Measurements from ENCODE around the gene BBX. TPM values are rescaled to one million over a fixed set of nuclear protein-coding genes. Genes with fewer than 3 reads are reported as not detected.

The BBX gene
- total RNA-seq, 1 donor from 2014 or later: 41.3 TPM

GRCh38 chr3:107540857-107541256 lies 18.1 kb downstream of the BBX start:
- DNase-seq: no peak
- Histone ChIP-seq H3K27me3 (ENCODE audit: low read depth) (no peaks in the 10 kb centered on the region), H3K4me1 (peaks cover 9% of the 10 kb centered on the region), H3K27ac (replicated peaks) (no peak overlapping the region), H3K36me3 (no peaks in the 10 kb centered on the region), H3K9me3 (replicated peaks) (no peaks in the 10 kb centered on the region), H3K4me3 (no peak overlapping the region)
- no peak for TF ChIP-seq CTCF (IDR thresholded peaks at IDR 0.05; ENCODE audit: borderline replicate concordance)
- intact Hi-C loops (cut with micrococcal nuclease): no loop called here

- Histone ChIP-seq H3K27me3 (ENCODE audit: low read depth) (no peaks in the 10 kb centered on the region), H3K4me1 (peaks cover 11% of the 10 kb centered on the region), H3K36me3 (no peaks in the 10 kb centered on the region), H3K9me3 (replicated peaks) (no peaks in the 10 kb centered on the region), H3K27ac (replicated peaks) (no peak overlapping the region), H3K4me3 (no peak overlapping the region)
- no peak for DNase-seq
- no peak for TF ChIP-seq CTCF (IDR thresholded peaks at IDR 0.05; ENCODE audit: borderline replicate concordance)
- intact Hi-C loops (cut with micrococcal nuclease): no loop called here
Measured at GRCh38 chr3:107542665-107543064, 19.9 kb downstream of the BBX start.

- intact Hi-C loops (cut with micrococcal nuclease): no loop called here
- H3K27me3 ChIP-seq (ENCODE audit: low read depth): no peaks in the 10 kb centered on the region
- H3K9me3 ChIP-seq (replicated peaks): peaks cover 3% of the 10 kb centered on the region
- no peak overlapping the region for H3K27ac ChIP-seq (replicated peaks)
- peak; percentile 49 for TF ChIP-seq CTCF (IDR thresholded peaks at IDR 0.05; ENCODE audit: borderline replicate concordance)
- no peak overlapping the region for H3K4me3 ChIP-seq
- no peak for DNase-seq
- H3K4me1 ChIP-seq: peaks cover 11% of the 10 kb centered on the region
- peaks cover 4% of the 10 kb centered on the region for H3K36me3 ChIP-seq
Measured at GRCh38 chr3:107543666-107544065, 20.9 kb downstream of the BBX start.

- TF ChIP-seq CTCF (IDR thresholded peaks at IDR 0.05; ENCODE audit: borderline replicate concordance): no peak
Measured at GRCh38 chr3:107545680-107546120, 22.9 kb downstream of the BBX start.

GRCh38 chr3:107548601-107549000 lies 25.8 kb downstream of the BBX start:
- no peaks in the 10 kb centered on the region for H3K27me3 ChIP-seq (ENCODE audit: low read depth)
- no peak overlapping the region for H3K4me3 ChIP-seq
- intact Hi-C loops (cut with micrococcal nuclease): no loop called here
- no peak overlapping the region for H3K27ac ChIP-seq (replicated peaks)
- TF ChIP-seq CTCF (IDR thresholded peaks at IDR 0.05; ENCODE audit: borderline replicate concordance): no peak
- peaks cover 4% of the 10 kb centered on the region for H3K36me3 ChIP-seq
- peaks cover 4% of the 10 kb centered on the region for H3K9me3 ChIP-seq (replicated peaks)
- no peak for DNase-seq
- H3K4me1 ChIP-seq: peaks cover 8% of the 10 kb centered on the region

More at GRCh38 chr3:107545680-107546120, 22.9 kb downstream of the BBX start:
- peaks cover 11% of the 10 kb centered on the region for H3K4me1 ChIP-seq
- peaks cover 4% of the 10 kb centered on the region for H3K9me3 ChIP-seq (replicated peaks)
- no peak overlapping the region for H3K27ac ChIP-seq (replicated peaks)
- intact Hi-C loops (cut with micrococcal nuclease): no loop called here
- H3K4me3 ChIP-seq: no peak overlapping the region
- H3K27me3 ChIP-seq (ENCODE audit: low read depth): no peaks in the 10 kb centered on the region
- no peak for DNase-seq
- peaks cover 4% of the 10 kb centered on the region for H3K36me3 ChIP-seq

Measured in left ventricle myocardium inferior (tissue), 1 donor.